NCI-H187 treated with DMSO at 0.1 percent for 48 hours (cell line): ENCODE results near the gene MSTN.
"Not testable (repeated sequence)": the region's sequence is repeated elsewhere in the genome, so short reads cannot be mapped to it uniquely, and the experiment has no call there.

ENCODE experiments used
- DNase-seq: peaks from one replicate; lab custom pipeline; 2025; lab: John Stamatoyannopoulos, UW

MSTN gene

DNA sequence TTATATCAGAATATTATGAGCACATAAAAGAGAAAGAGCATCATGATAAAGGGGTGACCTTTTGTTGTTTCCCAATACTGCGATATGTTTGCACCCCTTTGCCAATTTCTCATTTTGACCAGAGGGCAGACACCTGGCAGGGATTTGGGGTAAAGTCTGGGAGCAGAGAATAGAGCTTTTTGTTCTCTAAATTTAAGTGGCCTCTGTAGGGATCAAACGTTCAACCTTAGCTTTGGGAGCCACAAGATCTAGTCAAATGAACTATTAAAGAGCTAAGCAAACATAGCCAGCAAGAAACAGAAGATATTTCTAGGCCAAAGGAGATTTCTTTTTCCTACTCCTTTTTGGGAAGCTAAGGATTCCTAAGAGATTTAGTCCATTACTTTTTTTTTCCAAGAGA, 1.1 kb upstream of the MSTN start:
- no peak for DNase-seq

GRCh38 chr2:190062053-190062452, 476 bp downstream of the MSTN start:
- no peak for DNase-seq

DNA sequence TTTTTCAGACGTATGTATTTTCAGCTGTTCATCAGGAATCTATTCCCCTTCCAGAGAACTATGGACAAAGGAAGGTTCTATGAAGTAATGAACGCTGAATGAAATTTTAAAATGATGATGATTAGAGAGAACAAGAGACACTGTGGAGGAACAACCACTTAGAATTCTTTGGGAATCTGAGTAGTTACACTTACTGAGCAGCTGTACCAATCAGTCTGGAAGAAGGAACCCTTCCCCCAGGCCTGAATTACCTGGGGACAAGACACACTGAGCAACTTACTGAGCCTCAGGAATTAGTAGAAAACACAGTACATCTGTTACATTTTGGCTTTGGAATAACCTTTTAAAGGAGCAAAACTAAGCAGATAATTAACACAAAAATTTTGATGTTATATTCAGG, 1.9 kb downstream of the MSTN start:
- DNase-seq, result no peak

GRCh38 chr2:190060019-190060418, 2.5 kb downstream of the MSTN start:
- DNase-seq, result no peak

GRCh38 chr2:190053426-190053825, 9.1 kb downstream of the MSTN start:
- no peak for DNase-seq

GRCh38 chr2:190052307-190052706, 10.2 kb downstream of the MSTN start:
- no peak for DNase-seq

DNA sequence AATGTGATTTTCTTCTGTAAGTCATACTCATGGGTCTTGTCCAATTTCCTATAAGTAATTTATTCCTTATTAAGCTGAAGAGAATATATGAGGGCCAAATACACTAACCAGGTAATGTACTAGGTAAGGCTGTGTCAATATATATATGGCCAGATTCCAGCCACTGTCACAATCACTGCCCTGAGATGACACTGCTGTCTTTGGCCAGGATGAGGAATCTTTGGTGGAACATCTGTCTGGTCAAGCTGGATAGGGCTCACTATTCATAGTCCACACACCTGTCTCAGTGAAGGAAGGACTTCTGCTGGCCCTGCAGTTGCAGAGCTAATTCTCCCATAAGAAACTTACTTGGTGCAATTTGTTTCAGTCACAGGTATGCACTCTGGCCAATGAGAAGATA, 11.3 kb downstream of the MSTN start:
- no peak for DNase-seq

DNA sequence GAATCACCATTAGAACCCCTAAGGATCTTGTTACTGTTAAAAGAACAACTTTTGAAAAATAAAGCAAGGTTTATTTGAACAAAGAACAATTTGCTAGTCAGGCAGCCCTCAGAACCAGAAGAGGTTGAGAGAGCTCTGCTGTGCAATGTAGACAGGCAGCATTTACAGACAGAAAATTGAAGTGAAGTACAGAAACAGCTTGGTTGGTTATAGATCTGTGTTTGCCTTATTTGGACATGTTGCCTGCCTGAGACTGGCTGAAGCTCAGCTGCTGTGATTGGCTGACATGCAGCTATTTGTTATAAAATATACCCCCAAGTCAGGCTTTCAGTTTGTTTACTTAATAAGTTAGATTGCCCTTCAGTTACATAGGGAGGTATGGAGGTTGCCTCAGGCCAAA, 12.5 kb downstream of the MSTN start:
- DNase-seq, result no peak

DNA sequence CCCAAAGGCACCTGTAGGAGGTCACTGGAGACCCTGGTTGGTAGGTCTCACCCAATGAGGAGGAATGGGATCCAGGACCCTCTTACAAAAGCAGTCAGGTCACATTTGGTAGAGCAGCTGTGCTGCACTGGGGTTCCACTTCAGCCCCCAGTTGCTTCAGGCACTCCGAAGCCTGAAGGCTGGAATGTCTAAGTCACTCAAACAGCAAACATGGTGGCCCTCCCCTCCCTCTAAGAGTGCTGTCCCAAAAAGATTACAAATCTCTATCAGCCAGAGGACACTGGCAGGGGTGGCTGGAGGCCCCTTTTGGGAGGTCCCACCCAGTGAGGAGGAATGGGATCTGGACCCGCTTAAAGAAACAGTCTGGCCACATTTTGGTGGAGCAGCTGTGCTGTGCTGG, 17.7 kb downstream of the MSTN start:
- no peak for DNase-seq

DNA sequence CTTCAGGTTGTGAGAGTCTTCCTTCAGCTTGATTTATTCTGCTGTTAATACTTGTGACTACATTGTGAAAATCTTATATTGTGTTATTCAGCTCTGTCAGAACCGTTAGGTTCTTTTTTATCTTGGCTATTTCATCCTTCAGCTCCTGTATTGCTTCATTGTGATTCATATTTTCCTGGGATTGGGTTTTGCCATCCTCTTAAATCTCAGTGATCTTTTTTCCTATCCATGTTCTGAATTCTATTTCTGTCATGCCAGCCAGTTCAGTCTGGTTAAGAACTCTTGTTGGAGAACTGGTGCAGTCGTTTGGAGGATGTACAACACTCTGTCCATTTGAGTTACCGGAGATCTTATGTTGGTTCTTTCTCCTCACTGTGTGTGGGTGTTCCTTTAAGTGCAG, 19.1 kb downstream of the MSTN start:
- no peak for DNase-seq

DNA sequence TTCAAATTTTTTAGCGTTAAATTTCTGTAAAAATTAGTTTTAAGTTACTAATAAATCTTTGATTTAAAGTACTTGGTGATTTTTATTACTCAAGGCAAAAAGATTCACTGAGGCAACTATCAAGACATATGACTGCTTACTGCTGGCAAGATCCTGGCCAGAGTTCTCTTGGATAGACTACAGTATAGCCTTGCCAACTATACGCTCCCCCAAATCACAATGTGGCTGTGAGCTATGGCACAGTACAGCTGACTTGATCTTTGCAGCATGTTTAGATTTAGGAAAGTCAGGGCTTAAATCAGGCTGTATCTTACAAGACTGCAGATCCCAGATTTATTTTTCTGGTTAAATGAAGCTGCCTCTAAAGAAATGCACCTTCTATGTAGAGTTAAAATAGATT, 26.5 kb downstream of the MSTN start:
- DNase-seq, result no peak

GRCh38 chr2:190034417-190034816, 28.1 kb downstream of the MSTN start:
- DNase-seq, result not testable (repeated sequence)

DNA sequence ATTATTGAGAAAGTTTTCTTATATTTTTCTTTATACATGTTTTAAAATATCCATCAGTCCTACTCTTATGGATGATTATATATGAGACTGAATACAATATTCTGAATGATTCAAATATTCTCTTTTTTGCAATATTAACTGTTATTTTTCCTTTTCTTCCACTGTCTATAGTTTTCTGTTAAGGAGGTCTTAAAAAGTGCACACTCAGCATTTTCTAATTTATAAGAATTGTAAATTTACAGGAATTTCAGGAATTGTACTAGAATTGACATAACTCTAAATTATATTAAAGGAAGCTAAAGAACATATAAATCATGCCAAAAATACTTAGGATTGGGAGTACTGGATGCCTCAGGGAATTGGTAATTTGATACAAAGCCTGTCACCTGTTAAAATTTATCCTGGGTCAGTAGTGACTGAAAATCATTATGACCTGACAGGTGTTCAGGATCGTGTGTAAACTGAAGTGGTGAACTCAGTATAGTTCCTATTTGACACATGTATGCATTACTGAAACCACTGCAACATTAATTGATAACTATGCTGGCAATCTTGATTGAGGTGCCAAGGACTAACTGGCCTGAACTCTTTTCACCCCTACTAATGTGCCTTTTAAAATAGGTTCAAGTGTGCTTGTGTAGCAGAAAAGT, 30.4 kb downstream of the MSTN start:
- no peak for DNase-seq

DNA sequence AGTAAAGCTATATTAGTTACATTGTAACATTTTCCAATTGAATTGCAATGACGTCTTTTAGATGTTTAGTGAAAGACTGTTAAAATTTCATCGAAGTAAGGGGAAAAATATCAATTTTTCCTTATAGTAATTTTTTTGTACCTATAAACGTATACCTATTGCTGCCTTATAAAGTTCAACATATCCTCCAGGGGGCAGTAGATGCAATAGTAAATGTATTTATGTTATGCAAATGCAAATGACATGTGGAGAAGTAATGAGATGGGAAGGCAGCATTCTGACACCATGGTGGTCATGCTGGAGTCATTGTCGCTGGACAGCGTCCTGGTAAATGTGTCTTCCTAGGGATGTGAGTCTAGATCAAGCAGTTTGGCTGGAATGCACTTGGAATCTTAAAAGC, 38.7 kb downstream of the MSTN start:
- no peak for DNase-seq

GRCh38 chr2:190020720-190021119, 41.8 kb downstream of the MSTN start:
- DNase-seq, result no peak

GRCh38 chr2:190017837-190018236, 44.7 kb downstream of the MSTN start:
- no peak for DNase-seq

- not testable (repeated sequence) for DNase-seq
These were observed 46.6 kb downstream of the MSTN start for GRCh38 chr2:190015969-190016368.
